GM12891 (cell line): Measurements from ENCODE around the gene TNFRSF13B.
A peak's percentile ranks its signal among the peaks of the same experiment; 100 is the strongest.
"Not testable (repeated sequence)": the region's sequence is repeated elsewhere in the genome, so short reads cannot be mapped to it uniquely, and the experiment has no call there.

Experiments
- DNase-seq: peaks from one replicate; pipeline ENCODE4 v3.0.0; 2011; ENCODE audit warnings: low spot score; ENCODE audit not compliant: insufficient read length
- FAIRE-seq: peaks from 2 replicates; lab custom pipeline; 2011; peaks lifted over from hg19 to GRCh38; lab: Jason Lieb, UNC
- PAX5 ChIP-seq: IDR thresholded peaks from 2 replicates; pipeline ENCODE4 v1.6.1; 2011; ENCODE audit warnings: low read length, moderate library complexity, mild to moderate bottlenecking; ENCODE audit not compliant: insufficient read depth, severe bottlenecking
- POLR2A ChIP-seq: IDR thresholded peaks from 2 replicates; pipeline ENCODE4 v1.6.1; 2011; ENCODE audit warnings: low read depth, low read length, control low read depth
- POLR2AphosphoS5 ChIP-seq: IDR thresholded peaks from 2 replicates; pipeline ENCODE4 v1.6.1; 2011; ENCODE audit warnings: low read depth, low read length, control low read depth
- POU2F2 ChIP-seq: IDR thresholded peaks from 2 replicates; pipeline ENCODE4 v1.6.1; 2011; ENCODE audit warnings: low read depth, mild to moderate bottlenecking, control low read depth, low read length, moderate library complexity
- SPI1 ChIP-seq: IDR thresholded peaks from 2 replicates; pipeline ENCODE4 v1.6.1; 2011; ENCODE audit warnings: low read depth, low read length, control low read depth
- TAF1 ChIP-seq: IDR thresholded peaks from 2 replicates; pipeline ENCODE4 v1.6.1; 2011; ENCODE audit warnings: low read depth, low read length, control low read depth

TNFRSF13B gene

GRCh38 chr17:16923904-16924695 is 47.8 kb downstream of the TNFRSF13B start:
- FAIRE-seq (no peak), DNase-seq (no peak)
- TF ChIP-seq POLR2AphosphoS5, result no peak
- no peak for TF ChIP-seq SPI1
- no peak for TF ChIP-seq PAX5
- TF ChIP-seq TAF1, result no peak
- TF ChIP-seq POLR2A, result no peak
- TF ChIP-seq POU2F2, result no peak

GRCh38 chr17:16923097-16923903 is 48.6 kb downstream of the TNFRSF13B start:
- FAIRE-seq (no peak), DNase-seq (no peak)
- TF ChIP-seq TAF1 (no peak), POLR2AphosphoS5 (no peak), POLR2A (no peak), PAX5 (no peak), SPI1 (no peak), POU2F2 (no peak)

GRCh38 chr17:16922386-16923096 is 49.4 kb downstream of the TNFRSF13B start:
- FAIRE-seq (peak; percentile 75), DNase-seq (no peak)
- TF ChIP-seq PAX5, result no peak
- TF ChIP-seq POLR2A, result no peak
- no peak for TF ChIP-seq SPI1
- TF ChIP-seq POLR2AphosphoS5, result no peak
- TF ChIP-seq POU2F2, result no peak
- TF ChIP-seq TAF1, result no peak

GRCh38 chr17:16921451-16921850 is 50.5 kb downstream of the TNFRSF13B start:
- not testable (repeated sequence) for DNase-seq, FAIRE-seq

GRCh38 chr17:16920628-16921020 is 51.3 kb downstream of the TNFRSF13B start:
- no peak for FAIRE-seq
- TF ChIP-seq TAF1 (no peak), POLR2AphosphoS5 (no peak), PAX5 (no peak), POLR2A (no peak), SPI1 (no peak), POU2F2 (no peak)
- no peak for DNase-seq

GRCh38 chr17:16919663-16920627 is 52.0 kb downstream of the TNFRSF13B start:
- no peak for DNase-seq
- TF ChIP-seq SPI1 (no peak), PAX5 (no peak), TAF1 (no peak), POU2F2 (no peak), POLR2AphosphoS5 (no peak)
- no peak for FAIRE-seq

DNA sequence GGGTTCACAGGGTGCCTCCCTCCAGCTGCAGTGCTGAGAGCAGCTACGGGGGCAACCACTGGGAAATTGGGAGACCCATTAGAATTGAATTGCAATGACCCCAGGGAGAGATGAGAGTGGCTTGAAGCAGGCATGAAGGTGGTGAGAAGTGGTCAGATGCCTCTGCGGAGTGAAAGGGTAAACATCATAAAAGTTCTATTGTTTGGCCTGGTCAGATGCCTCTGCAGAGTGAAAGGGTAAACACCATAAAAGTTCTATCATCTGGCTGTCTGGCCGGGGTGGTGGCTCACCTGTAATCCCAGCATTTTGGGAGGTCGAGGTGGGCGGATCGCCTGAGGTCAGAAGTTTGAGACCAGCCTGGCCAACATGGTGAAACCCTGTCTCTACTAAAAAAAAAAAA is 53.5 kb downstream of the TNFRSF13B start:
- no peak for DNase-seq
- no peak for TF ChIP-seq POLR2AphosphoS5
- TF ChIP-seq TAF1, result no peak
- TF ChIP-seq PAX5, result no peak
- TF ChIP-seq SPI1, result no peak
- TF ChIP-seq POU2F2, result no peak
- TF ChIP-seq POLR2A, result no peak
- no peak for FAIRE-seq

- TF ChIP-seq SPI1, result no peak
- TF ChIP-seq POLR2A, result no peak
- TF ChIP-seq POLR2AphosphoS5, result no peak
- no peak for TF ChIP-seq TAF1
- no peak for TF ChIP-seq PAX5
- TF ChIP-seq POU2F2, result no peak
- DNase-seq, result no peak
Observed at GRCh38 chr17:16917671-16918394, 54.1 kb downstream of the TNFRSF13B start.

More at GRCh38 chr17:16917671-16918394, 54.1 kb downstream of the TNFRSF13B start:
- no peak for FAIRE-seq
